Subcutaneous adipose tissue (tissue), 4 donors: ENCODE measurements around the gene STUM. TPM values are rescaled to one million over a fixed set of nuclear protein-coding genes. Genes with fewer than 3 reads are reported as not detected.

ENCODE experiments used
- total RNA-seq, 4 donors: library from RNA; depleted of rRNA; stranded (reverse); fragments of >200 nt; gene quantifications; one replicate each; pipeline ENCODE4 v1.1.0, GENCODE V29; 2016
- TF ChIP-seq, protein P1 (sequence below): fragments of 450-650 bp; IDR thresholded peaks from one replicate; pipeline ENCODE4 v1.5.1; 2016; ENCODE audit warnings: low read depth, mild to moderate bottlenecking, control low read depth, antibody characterized with exemption, moderate library complexity

Gene STUM
- total RNA-seq, 4 donors from 2014 or later: 0.16 to 4.1 (median 1.4) TPM

DNA sequence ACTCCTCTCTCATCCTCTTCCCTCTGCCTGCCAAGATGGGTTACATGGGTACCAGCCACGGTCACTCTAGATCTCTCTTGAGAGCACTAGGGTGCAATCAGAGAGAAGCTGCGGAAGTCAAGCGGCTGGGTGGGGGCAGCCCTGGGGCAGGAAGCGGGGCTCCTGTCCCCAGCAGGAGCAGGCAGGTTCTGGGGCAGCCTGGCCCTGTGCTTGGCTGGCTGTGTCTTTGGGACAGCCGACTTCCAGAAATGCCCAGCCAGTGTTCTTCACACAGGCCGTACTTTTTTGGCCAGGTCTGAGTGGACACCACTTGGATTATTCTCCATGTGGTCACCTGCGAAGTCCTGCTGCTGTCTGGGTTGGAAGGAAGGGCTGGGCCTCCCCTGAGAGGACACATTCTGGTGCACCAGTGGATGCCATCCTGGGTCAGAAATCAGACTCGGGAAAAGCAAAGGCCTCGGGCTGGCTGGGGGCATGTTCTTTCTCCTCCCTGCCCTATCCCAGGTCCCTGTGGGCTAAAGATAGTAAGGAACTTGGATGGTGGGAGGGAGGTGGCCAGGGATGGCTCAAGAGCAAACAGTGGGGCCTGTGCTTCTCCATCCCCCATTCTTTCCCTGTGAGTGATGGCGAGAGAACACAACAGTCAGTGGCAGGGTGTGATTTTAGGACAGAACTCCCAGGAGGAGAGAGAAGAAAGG is 96.9 kb downstream of the STUM start:
- TF ChIP-seq, protein P1, sequence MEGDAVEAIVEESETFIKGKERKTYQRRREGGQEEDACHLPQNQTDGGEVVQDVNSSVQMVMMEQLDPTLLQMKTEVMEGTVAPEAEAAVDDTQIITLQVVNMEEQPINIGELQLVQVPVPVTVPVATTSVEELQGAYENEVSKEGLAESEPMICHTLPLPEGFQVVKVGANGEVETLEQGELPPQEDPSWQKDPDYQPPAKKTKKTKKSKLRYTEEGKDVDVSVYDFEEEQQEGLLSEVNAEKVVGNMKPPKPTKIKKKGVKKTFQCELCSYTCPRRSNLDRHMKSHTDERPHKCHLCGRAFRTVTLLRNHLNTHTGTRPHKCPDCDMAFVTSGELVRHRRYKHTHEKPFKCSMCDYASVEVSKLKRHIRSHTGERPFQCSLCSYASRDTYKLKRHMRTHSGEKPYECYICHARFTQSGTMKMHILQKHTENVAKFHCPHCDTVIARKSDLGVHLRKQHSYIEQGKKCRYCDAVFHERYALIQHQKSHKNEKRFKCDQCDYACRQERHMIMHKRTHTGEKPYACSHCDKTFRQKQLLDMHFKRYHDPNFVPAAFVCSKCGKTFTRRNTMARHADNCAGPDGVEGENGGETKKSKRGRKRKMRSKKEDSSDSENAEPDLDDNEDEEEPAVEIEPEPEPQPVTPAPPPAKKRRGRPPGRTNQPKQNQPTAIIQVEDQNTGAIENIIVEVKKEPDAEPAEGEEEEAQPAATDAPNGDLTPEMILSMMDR: no peak

DNA sequence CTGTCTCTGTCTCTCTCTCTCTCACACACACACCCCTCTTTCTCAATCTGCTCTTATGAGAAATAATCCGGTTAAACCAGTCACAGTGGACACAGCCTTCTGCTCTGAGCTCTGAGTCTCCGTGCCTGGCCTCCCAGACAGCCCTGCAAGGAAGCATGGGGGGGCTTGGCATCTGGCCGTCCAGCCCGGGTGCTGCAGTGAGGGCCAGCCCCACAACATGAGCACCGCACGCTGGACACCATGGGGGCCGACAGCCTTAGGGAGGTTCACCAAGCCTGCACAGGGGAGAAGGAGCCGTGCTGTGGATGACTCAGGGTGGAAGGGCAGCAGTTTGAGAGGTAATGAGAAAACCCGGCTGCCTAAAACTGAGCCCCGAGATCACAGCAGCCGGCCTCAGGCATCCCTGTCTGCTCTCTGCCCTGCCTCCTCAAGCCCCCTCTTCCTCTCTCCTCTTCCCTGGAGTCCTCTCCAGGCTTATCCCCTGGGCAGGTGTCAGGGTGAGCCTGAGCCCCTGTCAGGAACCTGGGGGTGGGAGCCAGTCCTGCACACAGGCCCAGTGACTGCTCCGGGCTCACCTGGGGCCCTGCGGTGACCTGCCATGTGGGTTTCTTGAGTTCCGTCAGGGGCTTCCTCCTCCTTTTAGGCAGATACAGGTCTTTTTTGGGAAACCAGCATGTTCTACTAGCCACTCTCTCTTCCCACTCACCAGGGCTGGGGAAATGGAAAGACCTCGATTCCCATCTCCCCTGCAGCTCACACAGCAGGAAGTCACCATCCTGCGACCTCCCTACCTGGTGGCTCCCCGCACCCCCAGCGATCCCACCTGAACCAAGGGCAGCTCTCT is 97.7 kb downstream of the STUM start:
- TF ChIP-seq, protein P1: no peak

DNA sequence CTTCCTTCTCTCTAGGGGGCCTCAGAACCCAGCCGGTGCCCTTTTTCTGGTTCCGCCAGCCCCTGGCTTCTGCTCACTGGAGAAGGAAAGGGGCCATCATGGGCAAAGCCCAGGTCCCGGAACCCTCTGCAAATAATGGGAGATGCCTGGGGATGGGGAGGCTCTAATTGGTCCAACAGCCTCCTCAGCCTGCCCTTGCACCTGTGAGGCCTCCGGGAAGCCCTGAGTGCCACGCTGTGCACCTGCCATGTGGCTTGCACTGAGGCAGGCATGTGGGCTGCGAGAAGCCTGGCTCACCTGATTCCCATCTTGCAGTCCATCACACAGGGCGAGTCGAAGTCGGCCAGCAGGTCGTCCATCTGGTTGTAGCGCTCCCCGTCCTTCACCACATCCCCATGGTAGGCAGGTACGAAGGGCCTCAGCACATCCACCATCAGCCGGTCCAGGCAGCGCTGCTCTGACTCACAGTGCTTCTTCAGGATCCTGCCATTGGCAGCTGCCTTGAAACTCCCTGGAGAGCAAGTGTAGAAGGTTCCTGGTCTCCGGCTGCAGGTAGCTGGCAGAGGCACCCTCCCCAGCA is 98.4 kb downstream of the STUM start:
- TF ChIP-seq, protein P1: no peak

DNA sequence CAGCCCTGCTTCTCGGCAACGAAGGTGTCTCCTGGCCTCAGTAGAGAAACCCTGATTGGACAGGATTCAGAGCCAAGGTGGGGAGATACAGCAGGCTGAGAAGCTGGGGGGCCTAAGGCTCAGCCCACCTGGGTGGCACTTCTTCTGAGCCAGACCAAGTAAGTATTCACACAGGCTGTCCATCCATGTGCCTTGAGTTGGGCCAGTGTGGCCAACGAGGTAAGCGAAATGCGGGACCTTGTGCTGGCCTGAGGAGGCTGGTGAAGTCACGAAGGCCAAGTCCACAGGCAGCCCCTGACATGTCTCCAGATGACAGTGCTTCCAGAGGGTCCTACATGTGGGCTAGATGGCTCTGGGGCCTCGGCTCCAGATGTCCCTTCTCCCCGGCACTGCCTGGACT is 99.2 kb downstream of the STUM start:
- TF ChIP-seq, protein P1: no peak

DNA sequence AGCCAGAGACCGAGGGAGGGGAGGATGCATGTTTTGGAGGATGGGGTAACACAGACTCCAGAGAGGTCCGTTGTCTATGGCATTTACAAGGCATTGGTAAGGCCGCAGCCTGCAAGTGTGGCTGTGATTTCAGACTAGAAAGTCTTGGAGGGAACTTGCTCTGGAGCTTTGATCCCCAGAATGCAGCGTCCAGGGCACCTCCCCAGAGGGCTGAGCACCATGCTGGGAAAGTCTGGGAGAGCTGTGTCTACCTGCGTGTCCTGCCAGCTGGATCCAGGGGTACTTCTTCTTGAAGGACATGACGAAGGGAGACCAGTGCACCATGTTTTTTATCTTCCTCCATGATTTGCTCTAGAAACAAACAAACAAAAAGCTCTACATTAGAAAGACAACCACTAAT is 99.9 kb downstream of the STUM start:
- TF ChIP-seq, protein P1: no peak

DNA sequence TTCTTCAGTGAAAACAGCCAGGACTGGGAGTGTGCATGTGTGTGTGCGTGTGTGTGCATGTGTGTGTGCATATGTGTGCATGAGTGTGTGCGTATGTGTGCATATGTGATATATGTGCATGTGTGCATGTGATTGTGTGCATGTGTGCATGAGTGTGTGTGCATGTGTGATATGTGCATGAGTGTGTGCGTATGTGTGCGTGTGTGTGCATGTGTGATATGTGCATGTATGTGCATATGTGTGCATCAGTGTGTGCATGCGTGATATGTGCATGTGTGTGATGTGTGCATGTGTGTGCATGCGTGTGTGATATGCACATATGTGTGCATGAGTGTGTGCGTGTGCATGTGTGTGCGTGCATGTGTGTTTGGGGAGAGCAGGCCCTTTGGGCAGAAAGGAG is 100.7 kb downstream of the STUM start:
- TF ChIP-seq, protein P1: no peak

DNA sequence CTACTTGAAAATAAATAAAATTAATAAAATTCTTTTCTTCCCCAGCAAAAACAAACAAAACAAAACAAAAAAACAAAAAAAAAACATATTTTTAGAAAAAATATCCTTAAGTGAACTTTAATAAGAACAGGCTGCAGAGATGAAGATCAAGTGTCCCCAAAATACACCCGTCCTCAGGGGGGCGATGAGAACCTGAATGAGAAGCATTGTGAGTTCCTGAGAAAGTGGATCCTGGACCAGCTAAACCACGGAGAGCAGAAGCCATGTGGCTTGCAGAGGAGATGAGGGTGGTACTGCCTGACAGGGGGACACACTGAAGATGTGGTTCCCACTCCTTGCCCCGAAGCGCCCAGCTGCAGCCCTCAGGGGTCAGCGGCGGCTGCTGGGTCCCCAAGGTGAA is 101.2 kb downstream of the STUM start:
- TF ChIP-seq, protein P1: no peak
